ENCODE measurements around the gene TSEN2. TPM values are rescaled to one million over a fixed set of nuclear protein-coding genes. Genes with fewer than 3 reads are reported as not detected.

Gene TSEN2
- total and polyA plus RNA-seq, 10 of the 15 experiments (the other 5 are each of a cell fraction or from before 2014, with no cell fraction given) = 17.7 to 32.3 (median 24.3) TPM

GRCh38 chr3:12544652-12545472 is 60.6 kb downstream of the TSEN2 start:
- CTCF ChIA-PET = no interaction called here
- RAD21 ChIA-PET (ENCODE audit: unreplicated experiment) = no interaction called here
- FAIRE-seq = no peak
- H3K9me3 ChIP-seq (replicated peaks; ENCODE audit: control insufficient read depth, insufficient read depth, low read length) = no peaks in the 10 kb centered on the region
- intact Hi-C loops (cut with micrococcal nuclease; ENCODE audit: unreplicated experiment) = no loop called here
- SMC1A ChIA-PET (ENCODE audit: uncharacterized antibody, unreplicated experiment) = interaction anchor here (1.5 to 1.6 kb wide), 2 partner anchors 10 to 61 kb away, joined by 3 to 8 read pairs; partner anchors contain the start of gene TSEN2
- H4K20me1 ChIP-seq (ENCODE audit: control insufficient read depth, insufficient read depth) = no peaks in the 10 kb centered on the region
- H3K79me2 ChIP-seq (ENCODE audit: control insufficient read depth, insufficient read depth, low read length) = no peaks in the 10 kb centered on the region
- H3K4me2 ChIP-seq (ENCODE audit: control insufficient read depth, insufficient read depth) = no peak overlapping the region
- H2AFZ ChIP-seq (ENCODE audit: control insufficient read depth, low read depth, low read length) = no peak overlapping the region
- BruUV-seq (replicated peaks) = no TSS peak
- no peak for ATAC-seq
- WGBS (ENCODE audit: insufficient coverage, insufficient replicate concordance, low lambda C conversion rate, missing lambda C conversion rate) = 91% methylated on average over 11 of the region's 11 CpGs
- no peaks in the 10 kb centered on the region for H3K4me1 ChIP-seq (ENCODE audit: control insufficient read depth, insufficient read depth, low read length)
- peaks cover 0 to 4% of the 10 kb centered on the region in 2 experiments; a peak in 2 of 4 replicates for H3K36me3 ChIP-seq (ENCODE audit: control insufficient read depth in 2 of 2, insufficient read depth in 2 of 2, low read length in 1 of 2)
- DNase-seq (ENCODE audit: low read depth, low spot score) = no peak
- H3K27me3 ChIP-seq (replicated peaks in 1 of 2; ENCODE audit: control insufficient read depth in 2 of 2, insufficient read depth in 2 of 2, low read length in 1 of 2) = no peaks in the 10 kb centered on the region
- no peak overlapping the region for H3K4me3 ChIP-seq
- H3K27ac ChIP-seq (ENCODE audit: control insufficient read depth, insufficient read depth) = no peak overlapping the region
- H3K9ac ChIP-seq (ENCODE audit: control insufficient read depth, insufficient read depth, low read length) = no peak overlapping the region
- POLR2A ChIA-PET = interaction anchor here (1.0 to 1.5 kb wide), 3 partner anchors 8 to 11 kb away, joined by 3 read pairs; no protein-coding TSS in a partner anchor
- in situ Hi-C loops (cut with MboI) = no loop called here
- TF ChIP-seq MYC (IDR thresholded peaks at IDR 0.05; ENCODE audit: insufficient read depth, insufficient read length, insufficient replicate concordance, low read length, severe bottlenecking) (no peak), WRNIP1 (IDR thresholded peaks at IDR 0.05; ENCODE audit: borderline replicate concordance, low read depth, low read length) (no peak), HDGF (IDR thresholded peaks at IDR 0.05) (no peak), NKRF (conservative IDR thresholded peaks at IDR 0.05) (no peak), NRF1 (conservative IDR thresholded peaks at IDR 0.05; ENCODE audit: low read depth, low read length) (no peak), MTA3 (IDR thresholded peaks at IDR 0.05; ENCODE audit: borderline replicate concordance, low read length) (no peak), PAX8 (IDR thresholded peaks at IDR 0.05) (no peak), SUZ12 (IDR thresholded peaks at IDR 0.05; ENCODE audit: unreplicated experiment) (no peak), TARDBP (IDR thresholded peaks at IDR 0.05; ENCODE audit: borderline replicate concordance) (no peak), IKZF2 (IDR thresholded peaks at IDR 0.05) (no peak), NFYB (IDR thresholded peaks at IDR 0.05; ENCODE audit: insufficient read depth, low read depth, low read length) (no peak), JUND (IDR thresholded peaks at IDR 0.05; ENCODE audit: low read depth, low read length) (no peak), USF1 (IDR thresholded peaks at IDR 0.05; ENCODE audit: borderline replicate concordance, extremely low read length, insufficient read depth, low read depth, low read length) (no peak), GATAD2B (conservative IDR thresholded peaks at IDR 0.05; ENCODE audit: low read depth) (no peak), SUPT20H (IDR thresholded peaks at IDR 0.05; ENCODE audit: borderline replicate concordance, control insufficient read depth, low read depth, low read length) (no peak), POU2F2 (IDR thresholded peaks at IDR 0.05; ENCODE audit: borderline replicate concordance, low read depth, low read length) (no peak)
- TF ChIP-seq, protein P1, sequence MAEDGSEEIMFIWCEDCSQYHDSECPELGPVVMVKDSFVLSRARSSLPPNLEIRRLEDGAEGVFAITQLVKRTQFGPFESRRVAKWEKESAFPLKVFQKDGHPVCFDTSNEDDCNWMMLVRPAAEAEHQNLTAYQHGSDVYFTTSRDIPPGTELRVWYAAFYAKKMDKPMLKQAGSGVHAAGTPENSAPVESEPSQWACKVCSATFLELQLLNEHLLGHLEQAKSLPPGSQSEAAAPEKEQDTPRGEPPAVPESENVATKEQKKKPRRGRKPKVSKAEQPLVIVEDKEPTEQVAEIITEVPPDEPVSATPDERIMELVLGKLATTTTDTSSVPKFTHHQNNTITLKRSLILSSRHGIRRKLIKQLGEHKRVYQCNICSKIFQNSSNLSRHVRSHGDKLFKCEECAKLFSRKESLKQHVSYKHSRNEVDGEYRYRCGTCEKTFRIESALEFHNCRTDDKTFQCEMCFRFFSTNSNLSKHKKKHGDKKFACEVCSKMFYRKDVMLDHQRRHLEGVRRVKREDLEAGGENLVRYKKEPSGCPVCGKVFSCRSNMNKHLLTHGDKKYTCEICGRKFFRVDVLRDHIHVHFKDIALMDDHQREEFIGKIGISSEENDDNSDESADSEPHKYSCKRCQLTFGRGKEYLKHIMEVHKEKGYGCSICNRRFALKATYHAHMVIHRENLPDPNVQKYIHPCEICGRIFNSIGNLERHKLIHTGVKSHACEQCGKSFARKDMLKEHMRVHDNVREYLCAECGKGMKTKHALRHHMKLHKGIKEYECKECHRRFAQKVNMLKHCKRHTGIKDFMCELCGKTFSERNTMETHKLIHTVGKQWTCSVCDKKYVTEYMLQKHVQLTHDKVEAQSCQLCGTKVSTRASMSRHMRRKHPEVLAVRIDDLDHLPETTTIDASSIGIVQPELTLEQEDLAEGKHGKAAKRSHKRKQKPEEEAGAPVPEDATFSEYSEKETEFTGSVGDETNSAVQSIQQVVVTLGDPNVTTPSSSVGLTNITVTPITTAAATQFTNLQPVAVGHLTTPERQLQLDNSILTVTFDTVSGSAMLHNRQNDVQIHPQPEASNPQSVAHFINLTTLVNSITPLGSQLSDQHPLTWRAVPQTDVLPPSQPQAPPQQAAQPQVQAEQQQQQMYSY (CRISPR knock-in tag; IDR thresholded peaks at IDR 0.05) = no peak
